Neural crest cell (in vitro differentiated cells): Measurements from ENCODE around the gene GNAZ. TPM values are rescaled to one million over a fixed set of nuclear protein-coding genes. Genes with fewer than 3 reads are reported as not detected.

Source experiments
- DNase-seq: peaks from one replicate; pipeline ENCODE4 v3.0.0; 2021; ENCODE audit warnings: low read depth, mixed read lengths, low spot score
- H3K27ac Mint-ChIP-seq: one replicate; pipeline ENCODE4 v1.8.0; 2021; ENCODE audit warnings: mild to moderate bottlenecking, mixed read lengths; ENCODE audit not compliant: unreplicated experiment
- H3K27me3 Mint-ChIP-seq: 2 replicates; pipeline ENCODE4 v1.8.0; 2021; ENCODE audit warnings: low read depth, mild to moderate bottlenecking, mixed read lengths
- H3K36me3 Mint-ChIP-seq: 2 replicates; pipeline ENCODE4 v1.8.0; 2021; ENCODE audit warnings: low read depth, mild to moderate bottlenecking, mixed read lengths
- H3K4me1 Mint-ChIP-seq: 2 replicates; pipeline ENCODE4 v1.8.0; 2021; ENCODE audit warnings: mixed read lengths
- H3K4me3 Mint-ChIP-seq: one replicate; pipeline ENCODE4 v1.8.0; 2021; ENCODE audit warnings: mild to moderate bottlenecking, mixed read lengths
- H3K9me3 Mint-ChIP-seq: 2 replicates; pipeline ENCODE4 v1.8.0; 2021; ENCODE audit warnings: mixed read lengths
- CTCF ChIP-seq: fragments of 200-600 bp; sonication (generic); conservative IDR thresholded peaks from 2 replicates; pipeline ENCODE4 v1.5.0; 2021; ENCODE audit warnings: antibody characterized with exemption, mild to moderate bottlenecking
- total RNA-seq: library from RNA; stranded (reverse); gene quantifications from 2 replicates; pipeline ENCODE4 v1.2.1, GENCODE V29; 2021

GNAZ gene
- total RNA-seq, 1 donor from 2014 or later: 25.2 TPM

DNA sequence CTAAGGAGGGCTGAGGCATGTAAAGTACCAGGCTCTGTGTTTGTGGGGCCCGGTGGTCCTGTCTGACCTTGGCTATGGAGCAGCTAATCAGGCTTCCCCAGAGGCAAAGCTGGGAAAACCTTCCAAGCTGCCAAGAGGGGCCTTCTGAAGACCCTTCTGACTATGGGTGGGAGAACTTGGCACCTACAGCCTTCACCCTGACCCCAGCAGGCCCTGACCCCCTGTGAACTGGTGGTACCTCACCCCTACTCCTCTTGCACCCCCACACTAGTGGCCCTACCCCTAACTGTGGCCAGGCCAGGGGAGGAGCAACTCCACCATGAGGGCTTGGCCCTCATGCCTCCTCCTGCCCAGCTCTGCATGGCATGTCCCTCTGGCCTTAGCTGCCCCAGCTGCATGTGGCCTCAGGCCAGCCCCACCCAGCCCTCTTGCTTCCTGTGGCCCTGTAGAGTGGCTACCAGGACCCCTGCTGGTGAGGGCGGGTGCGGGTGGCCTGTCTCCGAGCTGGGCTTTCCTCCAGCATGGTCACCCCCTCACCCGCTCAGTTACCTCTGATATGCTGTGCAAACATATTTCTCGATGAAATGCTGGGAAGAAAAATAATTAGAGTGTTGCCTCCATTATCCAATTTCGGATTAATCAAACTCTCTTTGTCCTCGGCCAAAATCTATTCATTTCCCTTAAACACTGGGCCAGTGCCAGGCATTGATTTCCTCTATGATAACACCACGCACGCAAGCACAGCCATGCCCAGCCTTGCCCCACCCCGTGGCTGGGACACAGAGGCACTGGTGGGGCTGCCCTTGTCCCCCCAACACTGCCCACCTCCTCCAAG is 7.5 kb downstream of the GNAZ start:
- Mint-ChIP-seq H3K36me3 (peaks cover 6% of the 10 kb centered on the region), H3K9me3 (no peaks in the 10 kb centered on the region), H3K27me3 (no peaks in the 10 kb centered on the region), H3K27ac (peak overlapping the region; percentile 12), H3K4me3 (no peak overlapping the region), H3K4me1 (peaks cover 20% of the 10 kb centered on the region)
- TF ChIP-seq CTCF: no peak
- DNase-seq: no peak

DNA sequence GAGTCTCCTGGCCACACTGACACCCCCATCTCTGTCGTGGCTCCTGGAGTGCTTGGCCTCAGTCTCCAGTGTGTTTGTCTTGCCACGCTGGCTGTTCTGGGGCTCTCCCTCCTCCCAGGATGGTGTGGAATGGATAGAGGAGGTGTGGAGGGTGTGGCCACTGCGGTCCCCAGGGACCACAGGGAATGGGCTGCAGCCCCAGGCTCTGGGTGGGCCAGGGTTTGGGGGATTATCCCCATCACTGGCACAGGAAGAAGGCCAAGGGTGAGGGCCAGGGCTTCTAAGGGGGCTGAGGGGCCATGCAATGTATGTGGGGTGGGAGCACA is 8.1 kb downstream of the GNAZ start:
- no peak for DNase-seq
- H3K4me3 Mint-ChIP-seq: no peak overlapping the region
- peaks cover 20% of the 10 kb centered on the region for H3K4me1 Mint-ChIP-seq
- H3K9me3 Mint-ChIP-seq: no peaks in the 10 kb centered on the region
- TF ChIP-seq CTCF: no peak
- H3K27ac Mint-ChIP-seq: peak overlapping the region; percentile 12
- H3K36me3 Mint-ChIP-seq: peaks cover 6% of the 10 kb centered on the region
- H3K27me3 Mint-ChIP-seq: no peaks in the 10 kb centered on the region

DNA sequence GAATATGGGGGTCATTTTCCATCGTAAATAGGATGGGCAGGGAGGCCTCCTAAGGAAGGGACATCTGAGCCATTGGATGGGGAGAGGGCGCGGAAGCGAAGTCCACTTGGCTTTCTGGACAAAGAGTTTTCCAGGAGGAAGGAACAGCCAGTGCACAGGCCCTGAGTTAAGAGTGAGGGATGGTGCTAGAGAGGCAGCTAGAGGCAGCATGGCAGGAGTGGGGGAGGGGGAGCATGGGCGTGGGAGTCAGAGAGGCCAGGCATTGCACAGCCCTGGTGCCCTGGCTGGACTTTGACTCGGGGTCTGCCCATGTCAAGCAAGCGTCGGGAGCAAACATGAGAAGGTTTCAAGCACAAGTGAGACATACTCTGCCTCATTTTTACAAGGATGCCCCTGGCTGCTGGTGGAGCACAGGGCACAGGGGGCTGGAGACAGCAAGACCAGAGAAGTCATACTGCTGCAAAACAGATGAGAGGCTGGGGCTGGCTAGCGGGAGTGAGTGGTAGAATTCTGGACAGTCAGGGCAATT is 9.0 kb downstream of the GNAZ start:
- no peak for DNase-seq
- H3K9me3 Mint-ChIP-seq: no peaks in the 10 kb centered on the region
- no peaks in the 10 kb centered on the region for H3K27me3 Mint-ChIP-seq
- no peak for TF ChIP-seq CTCF
- H3K27ac Mint-ChIP-seq: no peak overlapping the region
- H3K36me3 Mint-ChIP-seq: peaks cover 6% of the 10 kb centered on the region
- H3K4me1 Mint-ChIP-seq: peaks cover 18% of the 10 kb centered on the region
- H3K4me3 Mint-ChIP-seq: no peak overlapping the region

DNA sequence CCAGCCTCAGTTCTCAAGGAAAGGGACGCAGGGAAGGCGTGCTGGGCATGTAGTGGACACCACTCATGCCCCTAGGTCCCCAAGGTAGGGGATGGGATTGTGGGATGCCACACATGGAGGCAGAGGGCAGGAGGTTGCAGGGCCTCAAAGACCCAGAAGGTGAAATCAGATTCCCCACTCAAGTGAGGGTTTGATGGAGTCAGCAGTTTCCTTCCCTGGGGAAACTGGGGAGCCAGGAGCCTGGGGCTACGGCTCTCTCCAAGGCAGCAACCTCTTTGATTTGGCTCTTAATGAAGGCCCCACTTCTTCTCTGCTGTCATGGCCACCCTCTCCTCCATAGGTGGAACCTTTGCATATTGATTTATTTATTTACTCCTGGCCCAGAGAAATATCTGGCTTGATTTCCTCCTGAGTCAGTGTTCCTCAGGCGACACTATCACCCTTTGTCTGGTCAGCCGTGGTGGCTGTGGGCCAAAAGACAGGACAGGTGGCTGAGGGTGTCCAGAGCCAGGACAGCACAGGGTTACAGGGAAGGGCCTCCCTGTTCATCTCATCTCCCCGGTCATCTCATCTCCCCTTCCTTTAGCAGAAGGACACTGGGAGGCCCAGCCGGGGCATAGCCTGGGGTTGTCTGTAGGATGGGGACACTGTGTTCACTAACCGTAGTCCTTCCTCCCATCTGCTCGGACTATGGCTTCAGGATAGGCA is 9.6 kb downstream of the GNAZ start:
- Mint-ChIP-seq H3K9me3 (no peaks in the 10 kb centered on the region), H3K27me3 (no peaks in the 10 kb centered on the region), H3K4me1 (peaks cover 12% of the 10 kb centered on the region), H3K4me3 (no peak overlapping the region), H3K27ac (no peak overlapping the region), H3K36me3 (peaks cover 6% of the 10 kb centered on the region)
- DNase-seq: no peak
- TF ChIP-seq CTCF: no peak

DNA sequence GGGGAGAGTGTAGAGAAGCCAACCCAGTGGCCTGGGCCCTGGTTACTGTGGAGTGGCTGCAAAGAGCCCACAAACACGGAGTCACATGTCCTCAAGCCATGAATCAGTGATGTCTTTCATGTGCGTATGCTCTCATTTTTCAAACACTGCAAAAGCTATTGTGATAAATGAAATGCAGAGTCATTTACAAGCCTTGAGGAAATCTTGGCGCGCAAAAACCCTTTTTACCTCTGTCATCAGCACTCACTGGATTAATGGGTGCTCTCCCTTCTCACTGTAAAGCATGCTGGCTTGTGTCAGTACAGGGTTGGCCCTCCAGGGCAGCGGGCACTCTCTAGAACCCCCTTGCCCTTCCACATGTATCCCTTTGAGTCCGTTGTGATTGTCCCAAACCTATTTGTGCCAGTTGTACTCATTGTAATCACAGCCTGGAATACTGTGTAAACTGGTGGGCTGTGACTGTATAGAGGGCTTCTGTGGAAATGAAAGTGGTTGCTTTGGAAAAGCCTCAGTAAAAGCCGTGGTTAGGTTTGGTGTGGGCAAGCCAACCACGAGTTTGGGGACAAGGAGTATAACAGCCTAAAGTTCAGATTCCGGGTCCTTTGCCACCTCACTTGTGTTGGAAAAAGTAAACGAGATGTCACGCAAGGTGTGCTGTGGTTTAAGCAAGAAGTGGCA is 10.4 kb downstream of the GNAZ start:
- H3K36me3 Mint-ChIP-seq: peaks cover 6% of the 10 kb centered on the region
- peaks cover 7% of the 10 kb centered on the region for H3K4me1 Mint-ChIP-seq
- TF ChIP-seq CTCF: no peak
- DNase-seq: no peak
- H3K9me3 Mint-ChIP-seq: no peaks in the 10 kb centered on the region
- no peaks in the 10 kb centered on the region for H3K27me3 Mint-ChIP-seq
- H3K27ac Mint-ChIP-seq: no peak overlapping the region
- H3K4me3 Mint-ChIP-seq: no peak overlapping the region
